Upper lobe of left lung (tissue), 4 donors: ENCODE data around the gene ZNF831.

Experiments used
- EP300 ChIP-seq, 4 donors: sonication (generic); formaldehyde crosslinking; IDR thresholded peaks; one replicate each; pipeline ENCODE4 v1.5.1; 2017; ENCODE audit warnings: antibody characterized with exemption in 4 of 4, control low read depth in 2 of 4
- POLR2A ChIP-seq, 4 donors: fragments of 450-650 bp; IDR thresholded peaks; one replicate each; pipeline ENCODE4 v1.5.1; 2016 to 2017; ENCODE audit warnings: antibody characterized with exemption in 4 of 4, mild to moderate bottlenecking in 2 of 4
- POLR2AphosphoS5 ChIP-seq, 2 donors: sonication (generic); formaldehyde crosslinking; IDR thresholded peaks; one replicate each; pipeline ENCODE4 v1.5.1; 2017; ENCODE audit warnings: antibody characterized with exemption in 2 of 2
- TF ChIP-seq, protein P1 (sequence below), 6 experiments: fragments of 450-650 bp in 4 of 6; fragments of 200-600 bp in 2 of 6; sonication (generic) in 2 of 6; IDR thresholded peaks; one replicate each; pipeline ENCODE4 v1.5.1; 2016 to 2019; ENCODE audit warnings: antibody characterized with exemption in 6 of 6

DNA sequence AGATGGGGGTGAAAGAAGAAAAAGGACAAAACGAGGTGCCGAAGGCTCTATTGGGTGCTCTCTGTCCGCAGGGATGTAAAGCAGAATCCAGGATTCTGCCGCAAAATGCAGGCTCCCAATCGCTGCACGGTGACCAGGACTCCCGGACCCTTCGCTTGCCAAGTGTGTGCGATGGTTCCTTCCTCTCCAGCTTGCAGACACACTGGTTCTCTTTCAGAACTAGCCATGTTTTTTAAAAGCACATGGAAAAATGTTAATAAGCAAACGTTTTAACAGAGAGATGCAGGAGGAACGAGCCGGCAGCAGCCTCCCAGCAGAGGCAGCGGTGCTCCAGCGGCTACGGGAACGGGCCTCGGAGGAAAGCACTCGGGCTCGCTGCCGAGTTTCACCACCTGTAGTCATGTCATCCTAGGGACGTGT is 59.6 kb downstream of the ZNF831 start:
- TF ChIP-seq, protein P1, sequence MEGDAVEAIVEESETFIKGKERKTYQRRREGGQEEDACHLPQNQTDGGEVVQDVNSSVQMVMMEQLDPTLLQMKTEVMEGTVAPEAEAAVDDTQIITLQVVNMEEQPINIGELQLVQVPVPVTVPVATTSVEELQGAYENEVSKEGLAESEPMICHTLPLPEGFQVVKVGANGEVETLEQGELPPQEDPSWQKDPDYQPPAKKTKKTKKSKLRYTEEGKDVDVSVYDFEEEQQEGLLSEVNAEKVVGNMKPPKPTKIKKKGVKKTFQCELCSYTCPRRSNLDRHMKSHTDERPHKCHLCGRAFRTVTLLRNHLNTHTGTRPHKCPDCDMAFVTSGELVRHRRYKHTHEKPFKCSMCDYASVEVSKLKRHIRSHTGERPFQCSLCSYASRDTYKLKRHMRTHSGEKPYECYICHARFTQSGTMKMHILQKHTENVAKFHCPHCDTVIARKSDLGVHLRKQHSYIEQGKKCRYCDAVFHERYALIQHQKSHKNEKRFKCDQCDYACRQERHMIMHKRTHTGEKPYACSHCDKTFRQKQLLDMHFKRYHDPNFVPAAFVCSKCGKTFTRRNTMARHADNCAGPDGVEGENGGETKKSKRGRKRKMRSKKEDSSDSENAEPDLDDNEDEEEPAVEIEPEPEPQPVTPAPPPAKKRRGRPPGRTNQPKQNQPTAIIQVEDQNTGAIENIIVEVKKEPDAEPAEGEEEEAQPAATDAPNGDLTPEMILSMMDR (IDR thresholded peaks at IDR 0.05), result no peak
- no peak for TF ChIP-seq EP300 (IDR thresholded peaks at IDR 0.05)
- no peak for TF ChIP-seq POLR2A (IDR thresholded peaks at IDR 0.05)
- no peak for TF ChIP-seq POLR2AphosphoS5 (IDR thresholded peaks at IDR 0.05)
